Mucosa of rectum (tissue), 2 donors: ENCODE data around the gene MYD88.

Experiments
- H3K27ac ChIP-seq, 2 donors: one replicate each; pipeline ENCODE4 v1.7.0; 2013; ENCODE audit warnings: inconsistent platforms in 2 of 2, low read depth in 2 of 2, low read length in 2 of 2
- H3K27me3 ChIP-seq, 2 donors: one replicate each; pipeline ENCODE4 v1.7.0; 2013; ENCODE audit warnings: low read length in 2 of 2; ENCODE audit not compliant: control insufficient read depth in 2 of 2, insufficient read depth in 2 of 2
- H3K36me3 ChIP-seq, 2 donors: one replicate each; pipeline ENCODE4 v1.7.0; 2013; ENCODE audit warnings: low read length in 2 of 2; ENCODE audit not compliant: control insufficient read depth in 2 of 2, insufficient read depth in 2 of 2
- H3K4me1 ChIP-seq, 2 donors: one replicate each; pipeline ENCODE4 v1.7.0; 2013; ENCODE audit warnings: low read length in 2 of 2, mild to moderate bottlenecking in 1 of 2; ENCODE audit not compliant: control insufficient read depth in 2 of 2, insufficient read depth in 2 of 2
- H3K4me3 ChIP-seq, 2 donors: one replicate each; pipeline ENCODE4 v1.7.0; 2013; ENCODE audit warnings: low read length in 2 of 2
- H3K9ac ChIP-seq, 2 donors: one replicate each; pipeline ENCODE4 v1.7.0; 2013; ENCODE audit warnings: low read length in 2 of 2, low read depth in 1 of 2, mild to moderate bottlenecking in 1 of 2
- H3K9me3 ChIP-seq, 2 donors: one replicate each; pipeline ENCODE4 v1.7.0; 2013; ENCODE audit warnings: low read length in 2 of 2; ENCODE audit not compliant: control insufficient read depth in 2 of 2
- donor health status: healthy.
- donor health status: Normal muscosa, but diverticular disease.

The MYD88 gene

GRCh38 chr3:38101811-38102443 is 36.5 kb upstream of the MYD88 start:
- Histone ChIP-seq H3K4me3 (no peak overlapping the region), H3K27ac (no peak overlapping the region), H3K27me3 (no peaks in the 10 kb centered on the region), H3K9me3 (no peaks in the 10 kb centered on the region), H3K36me3 (no peaks in the 10 kb centered on the region), H3K9ac (no peak overlapping the region), H3K4me1 (no peaks in the 10 kb centered on the region)

- no peak overlapping the region for H3K27ac ChIP-seq
- H3K4me3 ChIP-seq = no peak overlapping the region
- H3K27me3 ChIP-seq = no peaks in the 10 kb centered on the region
- no peaks in the 10 kb centered on the region for H3K36me3 ChIP-seq
- no peaks in the 10 kb centered on the region for H3K9me3 ChIP-seq
- no peak overlapping the region for H3K9ac ChIP-seq
- H3K4me1 ChIP-seq = no peaks in the 10 kb centered on the region
Observed at GRCh38 chr3:38102444-38102814, 36.0 kb upstream of the MYD88 start.

GRCh38 chr3:38105525-38105924 is 32.9 kb upstream of the MYD88 start:
- H3K27me3 ChIP-seq = no peaks in the 10 kb centered on the region
- no peaks in the 10 kb centered on the region for H3K36me3 ChIP-seq
- no peak overlapping the region for H3K4me3 ChIP-seq
- H3K9me3 ChIP-seq = no peaks in the 10 kb centered on the region
- no peaks in the 10 kb centered on the region for H3K4me1 ChIP-seq
- H3K27ac ChIP-seq = no peak overlapping the region
- no peak overlapping the region for H3K9ac ChIP-seq

- H3K27me3 ChIP-seq = no peaks in the 10 kb centered on the region
Observed at GRCh38 chr3:38107911-38108648, 30.4 kb upstream of the MYD88 start.

GRCh38 chr3:38108649-38109579 is 29.5 kb upstream of the MYD88 start:
- no peaks in the 10 kb centered on the region for H3K9me3 ChIP-seq
- no peak overlapping the region for H3K4me3 ChIP-seq
- no peaks in the 10 kb centered on the region for H3K36me3 ChIP-seq
- H3K27ac ChIP-seq = no peak overlapping the region
- H3K27me3 ChIP-seq = no peaks in the 10 kb centered on the region
- no peaks in the 10 kb centered on the region for H3K4me1 ChIP-seq
- no peak overlapping the region for H3K9ac ChIP-seq

More at GRCh38 chr3:38107911-38108648, 30.4 kb upstream of the MYD88 start:
- no peak overlapping the region for H3K27ac ChIP-seq
- no peaks in the 10 kb centered on the region for H3K4me1 ChIP-seq
- no peak overlapping the region for H3K9ac ChIP-seq
- no peaks in the 10 kb centered on the region for H3K36me3 ChIP-seq
- no peaks in the 10 kb centered on the region for H3K9me3 ChIP-seq
- H3K4me3 ChIP-seq = no peak overlapping the region

- H3K27me3 ChIP-seq = no peaks in the 10 kb centered on the region
- H3K9ac ChIP-seq = no peak overlapping the region
Observed at GRCh38 chr3:38109580-38110313, 28.7 kb upstream of the MYD88 start.

GRCh38 chr3:38110314-38111050 is 28.0 kb upstream of the MYD88 start:
- no peak overlapping the region for H3K9ac ChIP-seq
- H3K9me3 ChIP-seq = no peaks in the 10 kb centered on the region
- no peak overlapping the region for H3K4me3 ChIP-seq
- H3K36me3 ChIP-seq = no peaks in the 10 kb centered on the region
- no peaks in the 10 kb centered on the region for H3K27me3 ChIP-seq
- no peaks in the 10 kb centered on the region for H3K4me1 ChIP-seq
- H3K27ac ChIP-seq = no peak overlapping the region

More at GRCh38 chr3:38109580-38110313, 28.7 kb upstream of the MYD88 start:
- no peaks in the 10 kb centered on the region for H3K36me3 ChIP-seq
- H3K4me1 ChIP-seq = no peaks in the 10 kb centered on the region
- no peak overlapping the region for H3K27ac ChIP-seq
- H3K4me3 ChIP-seq = no peak overlapping the region
- H3K9me3 ChIP-seq = no peaks in the 10 kb centered on the region

GRCh38 chr3:38111201-38111600 is 27.3 kb upstream of the MYD88 start:
- H3K27me3 ChIP-seq = no peaks in the 10 kb centered on the region
- H3K4me3 ChIP-seq = no peak overlapping the region
- no peaks in the 10 kb centered on the region for H3K4me1 ChIP-seq
- no peaks in the 10 kb centered on the region for H3K9me3 ChIP-seq
- no peaks in the 10 kb centered on the region for H3K36me3 ChIP-seq
- H3K9ac ChIP-seq = no peak overlapping the region
- H3K27ac ChIP-seq = no peak overlapping the region

GRCh38 chr3:38111696-38112377 is 26.6 kb upstream of the MYD88 start:
- H3K9me3 ChIP-seq = no peaks in the 10 kb centered on the region
- no peaks in the 10 kb centered on the region for H3K27me3 ChIP-seq
- no peak overlapping the region for H3K27ac ChIP-seq

More at GRCh38 chr3:38111696-38112377, 26.6 kb upstream of the MYD88 start:
- Histone ChIP-seq H3K4me3 (no peak overlapping the region), H3K9ac (no peak overlapping the region), H3K4me1 (peaks cover 0 to 5% of the 10 kb centered on the region in 2 donors), H3K36me3 (no peaks in the 10 kb centered on the region)
